NOMO-1 (cell line): ENCODE measurements around the gene ORAI2.
"Not testable (repeated sequence)": the region's sequence is repeated elsewhere in the genome, so short reads cannot be mapped to it uniquely, and the experiment has no call there.

Experiments
- DNase-seq, 2 experiments: peaks; one replicate each; lab custom pipeline; 2025; ENCODE audit not compliant: unreplicated experiment in 2 of 2; lab: John Stamatoyannopoulos, UW

The ORAI2 gene

GRCh38 chr7:102493220-102493935 is 60.0 kb downstream of the ORAI2 start:
- not testable (repeated sequence) for DNase-seq

GRCh38 chr7:102494026-102494425 is 60.7 kb downstream of the ORAI2 start:
- not testable (repeated sequence) for DNase-seq

- DNase-seq: not testable (repeated sequence)
Observed at GRCh38 chr7:102494473-102495149, 61.2 kb downstream of the ORAI2 start.

- not testable (repeated sequence) for DNase-seq
Observed at GRCh38 chr7:102496861-102497260, 63.5 kb downstream of the ORAI2 start.

- not testable (repeated sequence) for DNase-seq
Observed at GRCh38 chr7:102497308-102497707, 63.9 kb downstream of the ORAI2 start.

- DNase-seq: not testable (repeated sequence)
Observed at GRCh38 chr7:102498321-102498720, 64.9 kb downstream of the ORAI2 start.

GRCh38 chr7:102503141-102503540 is 69.8 kb downstream of the ORAI2 start:
- DNase-seq: not testable (repeated sequence)

GRCh38 chr7:102505298-102506185 is 72.2 kb downstream of the ORAI2 start:
- not testable (repeated sequence) for DNase-seq
